ENCODE results near the gene BBX.

Gene BBX

DNA sequence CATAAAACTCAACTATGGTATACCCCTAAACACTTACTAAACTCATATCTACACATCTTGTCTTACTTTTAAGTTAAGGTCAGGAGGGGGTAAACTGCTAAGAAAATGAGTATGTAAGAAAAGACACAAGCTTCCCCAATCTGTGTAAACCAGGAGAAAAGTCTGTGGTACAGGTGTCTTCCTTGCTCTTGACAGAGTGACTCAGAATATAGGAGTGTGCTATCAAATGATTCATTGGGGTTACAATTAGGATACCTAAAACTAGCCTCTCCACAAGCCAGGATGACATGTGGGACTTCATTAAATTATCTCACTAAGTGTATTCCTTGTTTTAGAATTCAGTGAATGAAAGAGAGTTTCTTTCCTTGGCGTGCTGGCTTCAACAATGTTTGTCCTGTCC, 274.8 kb downstream of the BBX start:
- TF ChIP-seq EGR1 (IDR thresholded peaks at IDR 0.05), result no peak
- TF ChIP-seq, protein P1, sequence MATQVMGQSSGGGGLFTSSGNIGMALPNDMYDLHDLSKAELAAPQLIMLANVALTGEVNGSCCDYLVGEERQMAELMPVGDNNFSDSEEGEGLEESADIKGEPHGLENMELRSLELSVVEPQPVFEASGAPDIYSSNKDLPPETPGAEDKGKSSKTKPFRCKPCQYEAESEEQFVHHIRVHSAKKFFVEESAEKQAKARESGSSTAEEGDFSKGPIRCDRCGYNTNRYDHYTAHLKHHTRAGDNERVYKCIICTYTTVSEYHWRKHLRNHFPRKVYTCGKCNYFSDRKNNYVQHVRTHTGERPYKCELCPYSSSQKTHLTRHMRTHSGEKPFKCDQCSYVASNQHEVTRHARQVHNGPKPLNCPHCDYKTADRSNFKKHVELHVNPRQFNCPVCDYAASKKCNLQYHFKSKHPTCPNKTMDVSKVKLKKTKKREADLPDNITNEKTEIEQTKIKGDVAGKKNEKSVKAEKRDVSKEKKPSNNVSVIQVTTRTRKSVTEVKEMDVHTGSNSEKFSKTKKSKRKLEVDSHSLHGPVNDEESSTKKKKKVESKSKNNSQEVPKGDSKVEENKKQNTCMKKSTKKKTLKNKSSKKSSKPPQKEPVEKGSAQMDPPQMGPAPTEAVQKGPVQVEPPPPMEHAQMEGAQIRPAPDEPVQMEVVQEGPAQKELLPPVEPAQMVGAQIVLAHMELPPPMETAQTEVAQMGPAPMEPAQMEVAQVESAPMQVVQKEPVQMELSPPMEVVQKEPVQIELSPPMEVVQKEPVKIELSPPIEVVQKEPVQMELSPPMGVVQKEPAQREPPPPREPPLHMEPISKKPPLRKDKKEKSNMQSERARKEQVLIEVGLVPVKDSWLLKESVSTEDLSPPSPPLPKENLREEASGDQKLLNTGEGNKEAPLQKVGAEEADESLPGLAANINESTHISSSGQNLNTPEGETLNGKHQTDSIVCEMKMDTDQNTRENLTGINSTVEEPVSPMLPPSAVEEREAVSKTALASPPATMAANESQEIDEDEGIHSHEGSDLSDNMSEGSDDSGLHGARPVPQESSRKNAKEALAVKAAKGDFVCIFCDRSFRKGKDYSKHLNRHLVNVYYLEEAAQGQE (IDR thresholded peaks at IDR 0.05; ENCODE audit: low read depth), result no peak
- no peak for TF ChIP-seq CEBPB (IDR thresholded peaks at IDR 0.05)
- TF ChIP-seq YY1 (IDR thresholded peaks at IDR 0.05; ENCODE audit: low read depth), result no peak
- no peak for TF ChIP-seq ZBTB7A (IDR thresholded peaks at IDR 0.05; ENCODE audit: low read depth)
- TF ChIP-seq, protein P2, sequence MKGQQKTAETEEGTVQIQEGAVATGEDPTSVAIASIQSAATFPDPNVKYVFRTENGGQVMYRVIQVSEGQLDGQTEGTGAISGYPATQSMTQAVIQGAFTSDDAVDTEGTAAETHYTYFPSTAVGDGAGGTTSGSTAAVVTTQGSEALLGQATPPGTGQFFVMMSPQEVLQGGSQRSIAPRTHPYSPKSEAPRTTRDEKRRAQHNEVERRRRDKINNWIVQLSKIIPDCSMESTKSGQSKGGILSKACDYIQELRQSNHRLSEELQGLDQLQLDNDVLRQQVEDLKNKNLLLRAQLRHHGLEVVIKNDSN (IDR thresholded peaks at IDR 0.05), result no peak
- no peak for TF ChIP-seq EP300 (IDR thresholded peaks at IDR 0.05; ENCODE audit: borderline replicate concordance)
- no peak for TF ChIP-seq RAD21 (IDR thresholded peaks at IDR 0.05; ENCODE audit: low read depth)
- TF ChIP-seq, protein P3, sequence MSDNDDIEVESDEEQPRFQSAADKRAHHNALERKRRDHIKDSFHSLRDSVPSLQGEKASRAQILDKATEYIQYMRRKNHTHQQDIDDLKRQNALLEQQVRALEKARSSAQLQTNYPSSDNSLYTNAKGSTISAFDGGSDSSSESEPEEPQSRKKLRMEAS (IDR thresholded peaks at IDR 0.05), result no peak
- no peak for TF ChIP-seq TCF12 (IDR thresholded peaks at IDR 0.05; ENCODE audit: low read depth)
- TF ChIP-seq TEAD4 (IDR thresholded peaks at IDR 0.05), result no peak

DNA sequence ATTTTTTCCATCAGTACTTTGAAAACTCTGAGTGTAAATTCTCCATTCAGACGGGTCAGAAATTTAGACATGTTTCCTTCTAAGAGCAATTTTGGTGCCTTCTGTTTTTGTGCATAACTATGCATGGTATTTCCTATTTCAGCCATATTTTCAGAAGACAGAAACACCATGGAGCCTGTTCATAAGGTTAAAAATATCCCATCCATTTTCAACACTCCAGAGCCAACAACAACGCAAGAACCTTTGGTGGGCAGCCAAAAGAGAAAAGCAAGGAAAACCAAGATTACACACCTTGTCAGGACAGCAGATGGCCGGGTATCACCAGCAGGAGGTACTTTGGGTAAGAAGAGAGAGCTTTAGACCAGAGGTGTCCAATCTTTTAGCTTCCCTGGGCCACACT, 275.6 kb downstream of the BBX start:
- TF ChIP-seq, protein P1 (IDR thresholded peaks at IDR 0.05; ENCODE audit: low read depth), result no peak
- no peak for TF ChIP-seq TEAD4 (IDR thresholded peaks at IDR 0.05)
- TF ChIP-seq CREB1 (IDR thresholded peaks at IDR 0.05; ENCODE audit: low read depth), result no peak
- TF ChIP-seq, protein P2 (IDR thresholded peaks at IDR 0.05), result no peak
- no peak for TF ChIP-seq EGR1 (IDR thresholded peaks at IDR 0.05)
- no peak for TF ChIP-seq EP300 (IDR thresholded peaks at IDR 0.05; ENCODE audit: borderline replicate concordance)
- TF ChIP-seq ZBTB7A (IDR thresholded peaks at IDR 0.05; ENCODE audit: low read depth), result no peak
- TF ChIP-seq TCF12 (IDR thresholded peaks at IDR 0.05; ENCODE audit: low read depth), result no peak
- no peak for TF ChIP-seq FOXM1 (IDR thresholded peaks at IDR 0.05; ENCODE audit: borderline replicate concordance, low read depth)
- TF ChIP-seq, protein P3 (IDR thresholded peaks at IDR 0.05), result no peak
- no peak for TF ChIP-seq YY1 (IDR thresholded peaks at IDR 0.05; ENCODE audit: low read depth)
- TF ChIP-seq RAD21 (IDR thresholded peaks at IDR 0.05; ENCODE audit: low read depth), result no peak
- TF ChIP-seq CEBPB (IDR thresholded peaks at IDR 0.05), result no peak
- TF ChIP-seq NFIC (IDR thresholded peaks at IDR 0.05), result no peak
- TF ChIP-seq TAF1 (IDR thresholded peaks at IDR 0.05; ENCODE audit: low read depth), result no peak

DNA sequence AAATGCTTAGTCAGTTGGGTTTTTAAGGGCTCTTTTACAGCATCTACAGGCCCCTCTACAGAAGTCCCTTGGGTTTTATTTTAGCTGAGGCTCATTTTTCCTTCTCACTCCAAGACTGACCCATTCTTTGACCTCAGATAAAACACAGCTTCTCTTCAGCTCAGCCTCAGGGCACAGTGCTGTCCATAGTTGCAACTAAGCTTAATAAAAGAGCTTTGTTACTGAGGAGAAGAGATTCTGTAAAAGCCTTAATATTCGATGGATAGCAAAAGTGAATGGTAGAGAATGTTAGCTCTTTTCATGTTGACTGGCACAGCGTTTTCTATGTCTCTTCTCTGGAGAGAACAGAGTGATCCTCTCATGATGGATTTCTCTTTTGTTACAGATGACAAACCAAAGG, 277.9 kb downstream of the BBX start:
- TF ChIP-seq, protein P3 (IDR thresholded peaks at IDR 0.05), result no peak
- TF ChIP-seq CREB1 (IDR thresholded peaks at IDR 0.05; ENCODE audit: low read depth) (no peak), TAF1 (IDR thresholded peaks at IDR 0.05; ENCODE audit: low read depth) (no peak), EP300 (IDR thresholded peaks at IDR 0.05; ENCODE audit: borderline replicate concordance) (no peak), ZBTB7A (IDR thresholded peaks at IDR 0.05; ENCODE audit: low read depth) (no peak), TCF12 (IDR thresholded peaks at IDR 0.05; ENCODE audit: low read depth) (no peak), FOXM1 (IDR thresholded peaks at IDR 0.05; ENCODE audit: borderline replicate concordance, low read depth) (no peak), YY1 (IDR thresholded peaks at IDR 0.05; ENCODE audit: low read depth) (no peak)
- TF ChIP-seq, protein P2 (IDR thresholded peaks at IDR 0.05), result no peak

DNA sequence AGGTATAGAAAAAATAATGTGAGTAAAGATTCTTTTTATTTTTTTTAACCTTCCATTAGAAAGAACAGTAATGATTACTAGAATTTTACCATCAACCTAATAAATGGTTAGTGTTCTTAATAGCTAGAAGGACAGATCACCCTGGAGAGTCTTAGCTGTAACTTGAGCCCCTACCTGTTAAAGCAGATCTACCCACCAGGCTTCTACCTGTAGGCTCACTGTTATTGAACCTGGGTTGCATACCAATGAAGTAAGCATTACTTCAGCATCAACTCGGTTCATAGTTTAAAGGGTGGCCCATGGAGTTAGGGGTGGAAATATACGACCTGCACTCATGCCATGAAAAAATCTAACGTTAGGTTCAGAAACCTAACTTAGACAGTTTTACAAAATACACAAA, 280.4 kb downstream of the BBX start:
- TF ChIP-seq, protein P2 (IDR thresholded peaks at IDR 0.05), result no peak

DNA sequence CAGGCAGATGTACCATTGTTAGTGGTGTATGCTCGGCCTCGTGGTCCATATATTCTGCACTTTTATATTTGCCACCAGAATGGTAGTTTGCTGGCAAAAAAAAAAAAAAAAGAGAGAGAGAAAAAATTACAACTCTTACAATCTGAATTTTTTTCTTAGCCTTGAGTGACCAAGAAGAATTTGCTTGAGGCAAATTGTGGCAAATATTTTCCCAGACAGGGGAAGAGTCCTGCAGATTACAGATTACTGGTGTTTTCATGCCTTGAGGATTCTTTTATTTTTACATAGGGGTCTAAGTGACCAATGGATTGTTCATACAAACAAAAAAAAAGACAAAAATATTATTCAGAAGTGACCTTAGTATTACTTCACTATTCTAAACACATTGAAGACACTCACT, 283.3 kb downstream of the BBX start:
- TF ChIP-seq ZBTB7A (IDR thresholded peaks at IDR 0.05; ENCODE audit: low read depth) (no peak), YY1 (IDR thresholded peaks at IDR 0.05; ENCODE audit: low read depth) (no peak), CEBPB (IDR thresholded peaks at IDR 0.05) (no peak), TEAD4 (IDR thresholded peaks at IDR 0.05) (no peak), RAD21 (IDR thresholded peaks at IDR 0.05; ENCODE audit: low read depth) (no peak), TCF12 (IDR thresholded peaks at IDR 0.05; ENCODE audit: low read depth) (no peak), TAF1 (IDR thresholded peaks at IDR 0.05; ENCODE audit: low read depth) (no peak), EP300 (IDR thresholded peaks at IDR 0.05; ENCODE audit: borderline replicate concordance) (no peak), FOXM1 (IDR thresholded peaks at IDR 0.05; ENCODE audit: borderline replicate concordance, low read depth) (no peak), NFIC (IDR thresholded peaks at IDR 0.05) (no peak), CREB1 (IDR thresholded peaks at IDR 0.05; ENCODE audit: low read depth) (no peak)
- TF ChIP-seq, protein P1 (IDR thresholded peaks at IDR 0.05; ENCODE audit: low read depth), result no peak
- TF ChIP-seq, protein P2 (IDR thresholded peaks at IDR 0.05), result no peak
- TF ChIP-seq, protein P3 (IDR thresholded peaks at IDR 0.05), result no peak
